Thoracic aorta (tissue), 2 donors: ENCODE results near the gene IQCE. TPM values are rescaled to one million over a fixed set of nuclear protein-coding genes. Genes with fewer than 3 reads are reported as not detected.

Experiments used
- ATAC-seq: fragments of 150-250 bp; one replicate; pipeline ENCODE4 v1.8.0; 2017; ENCODE audit warnings: low read depth; ENCODE audit not compliant: insufficient number of reproducible peaks, low FRiP score
- DNase-seq: peaks from one replicate; pipeline ENCODE4 v3.0.0-alpha.2; 2020; ENCODE audit warnings: low spot score
- H3K27ac ChIP-seq, 2 donors: fragments of 200-600 bp; sonication (generic); 1 replicate in 1 of 2; 2 replicates in 1 of 2; pipeline ENCODE4 v1.5.1; 2016; ENCODE audit warnings: mild to moderate bottlenecking in 2 of 2, moderate library complexity in 2 of 2
- H3K27me3 ChIP-seq: fragments of 200-600 bp; sonication (generic); replicated peaks from 2 replicates; pipeline ENCODE4 v1.6.0; 2016; ENCODE audit warnings: mild to moderate bottlenecking; ENCODE audit not compliant: insufficient read depth
- H3K36me3 ChIP-seq: fragments of 200-600 bp; sonication (generic); one replicate; pipeline ENCODE4 v1.5.1; 2016
- H3K4me1 ChIP-seq, 2 donors: fragments of 200-600 bp; sonication (generic); 1 replicate in 1 of 2; 2 replicates in 1 of 2; pipeline versions ENCODE4 v1.5.1 to v1.6.0; 2016; ENCODE audit warnings: low read depth in 2 of 2, mild to moderate bottlenecking in 1 of 2; ENCODE audit not compliant: control insufficient read depth in 1 of 2
- H3K4me3 ChIP-seq: fragments of 200-600 bp; sonication (generic); 2 replicates; pipeline ENCODE4 v1.5.1; 2016; ENCODE audit warnings: mild to moderate bottlenecking
- H3K9me3 ChIP-seq: fragments of 200-600 bp; sonication (generic); 2 replicates; pipeline ENCODE4 v1.5.1; 2016
- CTCF ChIP-seq: fragments of 200-600 bp; sonication (generic); IDR thresholded peaks from one replicate; pipeline ENCODE4 v1.5.1; 2019; ENCODE audit warnings: antibody characterized with exemption
- total RNA-seq, 2 donors: library from RNA; depleted of rRNA; stranded (reverse); fragments of >200 nt; gene quantifications; one replicate each; pipeline versions ENCODE4 v1.1.0 to v1.2.3, GENCODE V29; 2016

Gene IQCE
- total RNA-seq, 2 donors from 2014 or later: 10.6 to 40.1 TPM

GRCh38 chr7:2654059-2654458 is 95.3 kb downstream of the IQCE start:
- Histone ChIP-seq H3K27ac (no peak overlapping the region), H3K4me1 (no peaks in the 10 kb centered on the region), H3K9me3 (no peaks in the 10 kb centered on the region), H3K36me3 (peaks cover 38% of the 10 kb centered on the region), H3K27me3 (no peaks in the 10 kb centered on the region), H3K4me3 (no peak overlapping the region)
- DNase-seq: no peak
- no peak for TF ChIP-seq CTCF
- ATAC-seq: no peak

- no peak overlapping the region for H3K27ac ChIP-seq
- no peaks in the 10 kb centered on the region for H3K4me1 ChIP-seq
- no peaks in the 10 kb centered on the region for H3K27me3 ChIP-seq
- H3K9me3 ChIP-seq: no peaks in the 10 kb centered on the region
- DNase-seq (no peak), ATAC-seq (no peak)
- H3K36me3 ChIP-seq: peaks cover 27% of the 10 kb centered on the region
- no peak overlapping the region for H3K4me3 ChIP-seq
- no peak for TF ChIP-seq CTCF
Observed at GRCh38 chr7:2655870-2656614, 97.3 kb downstream of the IQCE start.

- no peak for ATAC-seq
- H3K9me3 ChIP-seq: no peaks in the 10 kb centered on the region
- H3K4me3 ChIP-seq: no peak overlapping the region
- no peaks in the 10 kb centered on the region for H3K4me1 ChIP-seq
- DNase-seq: no peak
- peaks cover 32% of the 10 kb centered on the region for H3K36me3 ChIP-seq
- no peaks in the 10 kb centered on the region for H3K27me3 ChIP-seq
- H3K27ac ChIP-seq: no peak overlapping the region
- no peak for TF ChIP-seq CTCF
Observed at GRCh38 chr7:2657208-2657607, 98.4 kb downstream of the IQCE start.

GRCh38 chr7:2657920-2658671 is 99.3 kb downstream of the IQCE start:
- Histone ChIP-seq H3K27ac (no peak overlapping the region), H3K4me3 (no peak overlapping the region), H3K36me3 (peaks cover 37% of the 10 kb centered on the region), H3K27me3 (no peaks in the 10 kb centered on the region), H3K9me3 (no peaks in the 10 kb centered on the region), H3K4me1 (no peaks in the 10 kb centered on the region)
- no peak for ATAC-seq
- TF ChIP-seq CTCF: no peak
- no peak for DNase-seq

- ATAC-seq (no peak), DNase-seq (no peak)
- Histone ChIP-seq H3K36me3 (peaks cover 37% of the 10 kb centered on the region), H3K27ac (no peak overlapping the region), H3K27me3 (no peaks in the 10 kb centered on the region), H3K4me3 (no peak overlapping the region), H3K9me3 (no peaks in the 10 kb centered on the region), H3K4me1 (no peaks in the 10 kb centered on the region)
- TF ChIP-seq CTCF: no peak
Observed at GRCh38 chr7:2658941-2659340, 100.2 kb downstream of the IQCE start.
